HuH-7 (cell line): Measurements from ENCODE around the gene PPP5C.
"Not testable (repeated sequence)": the region's sequence is repeated elsewhere in the genome, so short reads cannot be mapped to it uniquely, and the experiment has no call there.

Source experiments
- DNase-seq: peaks from one replicate; pipeline ENCODE4 v3.0.0; 2011; ENCODE audit warnings: low spot score

PPP5C gene

GRCh38 chr19:46346821-46347571, at the start of gene PPP5C:
PPP5C (plus strand) TSS chr19:46347087; CDS start chr19:46347097, 10 bp downstream.
- peak; percentile 96 for DNase-seq

GRCh38 chr19:46297700-46298478, 49.0 kb upstream of the PPP5C start:
- no peak for DNase-seq

- no peak for DNase-seq
These were observed 48.3 kb upstream of the PPP5C start for GRCh38 chr19:46298479-46299003.

GRCh38 chr19:46299004-46299509, 47.8 kb upstream of the PPP5C start:
- no peak for DNase-seq

GRCh38 chr19:46299695-46300094, 47.2 kb upstream of the PPP5C start:
- DNase-seq, result no peak

GRCh38 chr19:46303322-46303690, 43.6 kb upstream of the PPP5C start:
- DNase-seq, result no peak

- no peak for DNase-seq
These were observed 43.0 kb upstream of the PPP5C start for GRCh38 chr19:46303691-46304397.

GRCh38 chr19:46306501-46306900, 40.4 kb upstream of the PPP5C start:
- no peak for DNase-seq

GRCh38 chr19:46308510-46308909, 38.4 kb upstream of the PPP5C start:
- no peak for DNase-seq

- no peak for DNase-seq
These were observed 37.8 kb upstream of the PPP5C start for GRCh38 chr19:46309056-46309455.

GRCh38 chr19:46311444-46311843, 35.4 kb upstream of the PPP5C start:
- DNase-seq, result no peak

GRCh38 chr19:46313540-46314469, 33.1 kb upstream of the PPP5C start:
- not testable (repeated sequence) for DNase-seq

- no peak for DNase-seq
These were observed 29.5 kb upstream of the PPP5C start for GRCh38 chr19:46317339-46317738.

GRCh38 chr19:46319613-46320012, 27.3 kb upstream of the PPP5C start:
- DNase-seq, result no peak

- no peak for DNase-seq
These were observed 26.3 kb upstream of the PPP5C start for GRCh38 chr19:46320559-46320958.

GRCh38 chr19:46321653-46322052, 25.2 kb upstream of the PPP5C start:
- no peak for DNase-seq

- not testable (repeated sequence) for DNase-seq
These were observed 23.7 kb upstream of the PPP5C start for GRCh38 chr19:46323227-46323626.

GRCh38 chr19:46324277-46324676, 22.6 kb upstream of the PPP5C start:
- no peak for DNase-seq

GRCh38 chr19:46326608-46327007, 20.3 kb upstream of the PPP5C start:
- no peak for DNase-seq

GRCh38 chr19:46328079-46328478, 18.8 kb upstream of the PPP5C start:
- no peak for DNase-seq

- no peak for DNase-seq
These were observed 16.5 kb upstream of the PPP5C start for GRCh38 chr19:46330319-46330918.
